MM.1S (cell line): Measurements from ENCODE around the gene ARHGEF38.

Source experiments
- CTCF ChIP-seq: fragments of 300-600 bp; sonication (generic); IDR thresholded peaks from 2 replicates; pipeline ENCODE4 v1.5.1; 2016; ENCODE audit warnings: antibody characterized with exemption, low read length, mixed read lengths
- EZH2phosphoT487 ChIP-seq: fragments of 300-600 bp; sonication (generic); IDR thresholded peaks from 2 replicates; pipeline ENCODE4 v1.6.1; 2018; ENCODE audit warnings: antibody characterized with exemption, low read length

- TF ChIP-seq CTCF = no peak
- TF ChIP-seq EZH2phosphoT487 = no peak
These were observed 118.9 kb downstream of the ARHGEF38 start for GRCh38 chr4:105671301-105671700.
